Muscle of back (tissue), 11 donors: ENCODE data around the gene GLCE. TPM values are rescaled to one million over a fixed set of nuclear protein-coding genes. Genes with fewer than 3 reads are reported as not detected.
"Not testable (repeated sequence)": the region's sequence is repeated elsewhere in the genome, so short reads cannot be mapped to it uniquely, and the experiment has no call there.

Experiments
- DNase-seq, 3 donors: peaks; one replicate each; pipeline versions ENCODE4 v3.0.0 to v3.0.0-alpha.2; 2013
- polyA plus RNA-seq, 10 donors: library from polyadenylated mRNA; unstranded; fragments of 120-200 nt; gene quantifications; one replicate each; pipeline ENCODE4 v1.2.1, GENCODE V29; 2013; ENCODE audit not compliant: insufficient read length in 10 of 10

GLCE gene
- polyA plus RNA-seq, 10 donors = 30.0 to 44.4 (median 38.3) TPM

- no peak for DNase-seq
Measured at GRCh38 chr15:69156736-69157381, 3.6 kb upstream of the GLCE start.

DNA sequence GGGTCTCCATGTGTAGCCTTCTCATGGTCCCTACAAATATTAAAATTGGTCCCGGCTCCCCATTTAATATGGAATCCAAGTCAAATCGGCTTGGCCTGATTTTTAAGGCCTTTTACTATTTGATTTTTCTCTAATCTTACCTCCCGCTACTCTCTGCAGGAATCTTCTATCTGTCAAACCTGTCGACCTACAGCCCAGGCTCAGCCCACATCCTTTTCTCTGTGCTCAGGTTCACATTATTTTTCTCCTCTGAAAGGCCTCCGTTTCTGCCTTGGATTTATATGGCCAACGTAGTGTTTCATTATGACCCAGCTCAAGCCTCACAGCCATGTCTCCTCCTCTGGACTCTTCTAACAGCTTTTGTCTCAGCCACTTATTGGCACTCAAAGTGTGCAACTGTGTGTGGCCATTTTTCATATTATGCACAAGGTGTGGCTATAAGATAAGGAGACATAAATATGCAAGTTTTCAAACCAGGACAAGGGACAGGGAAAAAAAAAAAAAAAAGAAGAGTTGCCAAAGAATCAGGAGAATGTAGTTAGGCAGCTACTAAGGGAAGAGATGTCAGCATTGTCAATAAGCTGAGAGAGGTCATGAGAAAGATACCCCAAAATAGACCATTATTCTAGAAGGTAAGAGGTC, 2.1 kb upstream of the GLCE start:
- DNase-seq = no peak

- DNase-seq = no peak
Measured at GRCh38 chr15:69158843-69159240, 1.6 kb upstream of the GLCE start.

DNA sequence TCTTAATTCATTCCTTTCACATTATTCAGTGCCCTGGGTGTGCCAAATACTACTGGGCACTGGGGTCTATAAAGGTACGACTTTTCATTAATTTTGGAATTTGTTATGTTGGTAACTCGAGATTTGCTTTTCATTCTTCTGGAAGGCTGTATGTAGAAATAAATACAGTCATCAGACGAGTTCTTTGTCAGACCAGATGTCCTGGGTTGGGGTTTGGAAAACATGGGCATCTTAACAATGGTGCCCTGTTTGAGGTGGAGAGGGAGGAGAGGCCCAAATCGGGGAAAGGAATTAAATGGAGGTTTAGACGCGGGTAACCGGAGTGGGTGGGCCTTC, 662 bp upstream of the GLCE start:
- no peak for DNase-seq

DNA sequence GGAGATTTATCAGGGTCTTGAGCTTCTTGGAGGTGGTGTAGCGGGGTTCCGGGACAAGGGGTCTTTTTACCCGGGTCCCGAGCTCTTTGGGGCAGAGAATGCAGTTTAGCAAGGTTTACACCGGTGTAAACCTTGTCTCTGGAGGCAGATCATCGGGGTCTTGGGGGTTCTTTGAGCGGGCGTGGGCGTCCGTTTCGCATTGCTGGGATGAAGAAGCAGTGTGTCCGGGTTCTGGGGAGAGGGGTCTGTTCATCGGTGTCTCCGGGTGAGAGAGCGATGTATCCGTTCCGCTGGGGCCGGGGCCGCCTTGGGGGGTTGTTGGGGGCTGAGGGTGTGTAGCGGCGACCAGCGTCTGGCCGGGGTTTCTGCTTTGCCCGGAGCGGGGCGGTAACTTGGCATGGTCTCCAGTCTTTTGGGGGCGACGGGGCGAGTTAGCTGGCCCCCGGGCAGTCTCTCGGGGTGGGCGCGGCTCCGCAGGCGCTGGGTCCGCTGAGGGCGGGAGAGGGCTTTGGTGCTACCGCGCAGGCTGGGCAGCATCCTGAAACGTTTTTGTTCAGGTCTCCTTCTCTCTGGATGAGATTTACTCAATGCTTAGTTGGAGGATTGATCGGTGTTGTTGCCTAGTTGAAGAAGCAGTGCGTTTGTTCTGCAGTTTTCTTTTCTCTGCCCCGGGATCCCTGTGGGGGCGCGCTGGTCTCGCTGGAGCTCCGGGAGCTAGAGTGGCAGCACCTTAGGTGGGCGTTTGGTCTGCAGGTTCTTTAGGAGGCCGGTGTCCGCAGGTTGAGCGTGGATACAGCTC, 843 bp downstream of the GLCE start:
- peak in 2 of 3 donors; percentile 32 to 72 for DNase-seq

DNA sequence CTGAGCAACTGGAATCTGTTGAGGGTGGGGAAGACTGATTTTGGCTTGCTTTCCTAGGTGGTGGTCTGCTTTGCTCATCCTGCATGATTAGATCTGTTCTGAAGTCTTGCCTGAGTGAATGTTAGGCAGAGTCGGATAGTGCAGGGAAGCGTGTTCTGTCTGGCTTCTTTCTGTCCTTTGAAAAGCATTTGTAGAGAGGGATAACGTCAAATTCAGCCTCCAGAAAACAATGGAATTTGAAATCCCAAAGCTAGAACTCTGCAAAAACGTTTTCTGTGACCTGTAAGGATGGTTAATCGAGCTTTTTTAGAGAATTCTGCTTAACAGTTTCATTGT, 1.4 kb downstream of the GLCE start:
- no peak for DNase-seq

DNA sequence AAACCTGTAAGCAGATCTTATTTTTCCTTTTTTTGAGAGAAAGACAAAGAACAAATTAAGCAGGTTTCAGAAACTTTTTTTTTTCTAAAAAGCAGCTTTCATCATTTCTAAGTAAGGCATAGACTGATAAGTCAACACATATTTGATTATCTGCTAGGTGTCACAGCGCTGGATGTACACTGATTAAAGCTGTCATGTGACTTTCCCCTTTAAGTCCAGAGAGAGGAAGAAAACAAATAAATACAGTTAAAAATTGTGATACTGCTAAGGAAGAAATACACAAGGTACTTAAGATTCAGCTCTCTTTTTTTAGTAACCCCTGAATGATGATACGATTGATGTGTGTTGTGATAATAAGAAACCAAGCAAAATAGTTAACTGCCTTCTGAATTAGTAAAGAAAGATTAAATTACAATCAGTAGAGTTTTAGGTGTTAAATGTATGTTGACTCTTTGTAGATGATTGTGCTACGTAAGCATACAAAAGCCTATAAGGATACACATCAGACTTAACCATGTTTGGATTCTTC, 2.8 kb downstream of the GLCE start:
- no peak for DNase-seq

GRCh38 chr15:69164807-69165636, 4.6 kb downstream of the GLCE start:
- DNase-seq = peak in 1 of 3 donors; percentile 34

DNA sequence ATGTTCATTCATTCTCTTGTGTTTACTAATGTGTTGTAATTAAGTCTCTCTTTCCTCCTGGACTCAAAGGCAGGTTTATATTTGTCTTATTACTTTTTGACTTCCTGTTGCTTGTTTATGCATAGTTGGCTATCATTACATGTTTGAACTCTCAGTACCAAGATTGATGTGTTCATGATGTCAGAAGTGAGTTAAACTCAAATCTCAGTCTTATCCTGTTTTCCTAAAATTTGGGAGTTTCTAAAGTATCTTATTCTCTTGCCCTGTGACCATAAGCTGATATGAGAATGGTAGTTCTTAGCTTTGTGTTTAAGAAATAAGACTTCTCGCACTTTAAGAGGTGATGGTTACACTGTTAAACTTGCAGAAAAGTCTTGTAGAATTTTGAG, 5.2 kb downstream of the GLCE start:
- DNase-seq = no peak

DNA sequence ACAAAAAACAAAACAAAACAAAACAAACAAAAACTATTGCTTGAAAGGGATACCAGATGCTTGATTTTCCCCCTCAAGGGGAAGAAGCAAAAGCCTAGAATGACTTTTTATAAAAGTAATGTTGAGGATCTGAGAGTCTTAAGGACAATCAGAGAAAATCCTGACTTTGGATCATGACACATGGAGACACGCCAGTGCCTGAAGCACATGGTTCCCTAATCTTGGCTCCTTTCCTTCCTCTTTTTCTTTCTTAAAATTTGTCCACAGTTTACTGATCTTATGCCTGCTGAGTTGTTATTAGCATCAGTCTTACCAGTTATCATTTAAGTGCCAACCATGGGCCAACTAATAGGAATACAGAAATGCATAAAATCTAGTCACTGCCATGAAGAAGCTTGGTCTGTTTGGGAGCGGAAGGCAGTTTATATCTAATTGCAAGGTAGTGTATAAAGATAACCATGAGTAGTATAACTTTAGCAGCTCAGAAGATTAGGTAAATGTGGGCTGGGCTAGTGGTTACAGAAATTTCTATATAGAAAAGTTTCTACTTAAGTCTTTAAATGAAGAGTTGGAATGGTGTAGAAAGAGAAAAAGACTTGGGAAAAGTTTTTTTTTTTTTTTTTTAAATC, 6.9 kb downstream of the GLCE start:
- DNase-seq = no peak

GRCh38 chr15:69168361-69168760, 7.9 kb downstream of the GLCE start:
- DNase-seq = not testable (repeated sequence)

DNA sequence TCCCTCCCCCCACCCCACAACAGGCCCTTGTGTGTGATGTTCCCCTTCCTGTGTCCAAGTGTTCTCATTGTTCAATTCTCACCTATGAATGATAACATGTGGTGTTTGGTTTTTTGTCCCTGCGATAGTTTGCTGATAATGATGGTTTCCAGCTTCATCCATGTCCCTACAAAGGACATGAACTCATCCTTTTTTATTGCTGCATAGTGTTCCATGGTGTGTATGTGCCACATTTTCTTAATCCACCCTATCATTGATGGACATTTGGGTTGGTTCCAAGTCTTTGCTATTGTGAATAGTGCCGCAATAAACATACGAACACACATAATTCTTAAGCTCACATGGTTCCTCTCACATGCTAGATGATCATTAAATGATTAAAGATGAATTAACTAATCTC, 9.1 kb downstream of the GLCE start:
- not testable (repeated sequence) for DNase-seq

- no peak for DNase-seq
Measured at GRCh38 chr15:69170597-69170996, 10.2 kb downstream of the GLCE start.

DNA sequence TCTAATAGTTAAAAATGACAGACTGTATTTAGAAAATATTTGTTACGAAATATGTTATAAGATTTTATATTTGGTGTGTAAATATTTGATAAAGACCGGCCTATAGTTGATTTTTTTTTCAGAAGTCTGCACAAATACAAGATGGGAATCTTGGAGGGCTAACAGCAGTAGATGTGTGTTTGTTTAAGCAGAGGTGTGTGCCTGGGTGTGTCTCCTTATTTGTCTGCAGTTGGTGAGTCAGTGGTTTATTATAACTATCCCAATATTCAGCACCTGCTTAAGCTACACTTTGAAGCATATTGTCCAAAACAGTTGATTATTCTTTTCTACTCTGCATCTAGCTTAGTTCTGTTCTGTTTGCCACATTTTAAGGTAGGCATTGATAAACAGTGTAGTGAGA, 12.4 kb downstream of the GLCE start:
- DNase-seq = no peak

DNA sequence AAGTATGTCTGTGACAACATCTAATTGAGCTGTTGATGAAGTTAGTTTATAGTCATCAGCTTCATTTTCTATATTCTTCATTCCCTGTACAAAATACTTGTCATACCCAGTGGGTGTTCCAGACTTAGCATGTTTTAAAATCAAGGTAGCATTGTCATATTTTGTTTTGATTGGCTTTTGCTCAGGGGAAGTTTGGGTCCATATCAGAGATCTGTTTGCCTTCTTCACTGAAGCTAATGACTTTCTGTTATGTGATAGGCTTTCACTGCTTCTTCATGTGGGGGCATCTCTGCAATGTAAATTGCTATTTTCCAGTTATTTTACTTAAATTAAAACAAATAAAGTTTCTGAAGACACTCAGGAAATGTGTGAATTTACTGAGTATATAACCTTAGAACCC, 15.1 kb downstream of the GLCE start:
- no peak for DNase-seq

DNA sequence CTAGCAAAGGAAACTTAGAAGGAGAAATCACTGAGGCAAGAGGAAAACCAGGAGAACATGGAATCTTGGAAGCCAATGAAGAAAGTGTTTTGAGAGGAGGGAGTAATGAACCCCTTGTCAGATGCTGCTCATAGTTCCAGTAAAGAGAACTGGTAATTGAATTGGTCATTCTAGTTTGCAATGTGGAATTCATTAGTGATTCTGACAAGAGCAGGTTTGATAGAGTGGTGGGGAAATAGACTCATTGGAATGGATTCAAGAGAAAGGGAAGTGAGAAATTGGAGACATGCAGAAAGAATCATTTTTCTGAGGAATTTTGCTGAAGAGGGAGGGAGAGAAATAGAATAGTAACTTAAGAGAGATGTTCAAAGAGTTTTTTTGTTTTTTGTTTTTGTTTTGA, 21.0 kb downstream of the GLCE start:
- DNase-seq = peak in 1 of 3 donors; percentile 39

DNA sequence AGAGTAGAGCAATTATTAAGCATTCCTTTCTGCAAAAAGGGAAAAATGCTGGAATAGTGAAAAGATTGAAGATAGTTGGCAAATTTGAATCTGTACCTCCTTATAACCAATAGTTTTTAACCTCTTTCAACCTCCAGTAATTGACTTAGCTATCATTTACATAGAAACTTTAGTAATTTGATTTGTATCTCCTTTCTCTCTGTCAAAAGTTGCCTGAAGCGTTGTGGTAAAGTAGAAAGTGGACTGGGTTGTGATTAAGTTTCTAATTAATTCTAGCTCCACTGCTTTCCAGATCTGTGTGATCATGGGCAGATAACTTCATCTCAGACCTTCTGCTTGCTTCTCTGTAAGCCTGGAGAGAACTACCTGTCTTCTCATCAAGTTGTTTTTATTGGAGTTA, 24.8 kb downstream of the GLCE start:
- no peak for DNase-seq

DNA sequence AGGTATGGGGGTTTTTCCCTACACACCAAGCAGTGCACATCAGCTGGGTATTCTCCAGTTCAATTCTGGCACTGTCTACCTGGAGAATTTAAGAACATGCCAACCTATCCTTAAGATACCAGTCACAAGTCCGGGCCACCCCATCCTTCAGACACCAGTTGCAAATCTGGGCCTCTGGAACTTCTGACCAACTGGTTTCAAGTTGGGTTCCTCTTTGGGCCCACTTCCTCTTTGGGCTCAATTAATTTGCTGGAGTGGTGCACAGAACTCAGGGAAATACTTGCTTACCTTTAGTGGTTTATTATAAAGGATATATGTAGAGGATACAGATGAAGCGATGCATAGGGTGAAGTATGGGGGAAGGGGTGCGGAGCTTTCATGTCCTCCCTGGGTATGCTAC, 25.3 kb downstream of the GLCE start:
- no peak for DNase-seq

- no peak for DNase-seq
Measured at GRCh38 chr15:69189157-69189556, 28.7 kb downstream of the GLCE start.

DNA sequence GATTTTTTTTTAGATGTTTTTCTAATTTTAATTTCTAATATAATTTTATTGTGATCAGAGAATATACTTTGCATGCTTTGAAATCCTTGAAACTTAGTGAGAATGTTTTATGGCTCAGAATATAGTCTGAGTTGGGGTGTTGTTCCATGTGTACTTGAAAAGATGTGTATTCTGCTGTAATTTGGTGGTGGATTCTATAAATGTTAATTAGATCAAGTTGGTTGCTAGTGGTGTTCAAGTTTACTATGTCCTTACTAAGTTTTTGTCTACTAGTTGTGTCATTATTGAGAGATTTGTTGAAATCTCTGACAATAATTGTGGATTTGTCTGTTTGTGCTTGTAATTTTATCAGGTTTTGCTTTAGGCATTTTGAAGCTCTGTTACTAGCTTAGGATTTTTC, 29.7 kb downstream of the GLCE start:
- DNase-seq = no peak

GRCh38 chr15:69190504-69190903, 30.1 kb downstream of the GLCE start:
- DNase-seq = no peak
